ENCODE measurements around the gene MRLN. TPM values are rescaled to one million over a fixed set of nuclear protein-coding genes. Genes with fewer than 3 reads are reported as not detected.

The MRLN gene
- total RNA-seq, 2 experiments from 2014 or later, result not detected

DNA sequence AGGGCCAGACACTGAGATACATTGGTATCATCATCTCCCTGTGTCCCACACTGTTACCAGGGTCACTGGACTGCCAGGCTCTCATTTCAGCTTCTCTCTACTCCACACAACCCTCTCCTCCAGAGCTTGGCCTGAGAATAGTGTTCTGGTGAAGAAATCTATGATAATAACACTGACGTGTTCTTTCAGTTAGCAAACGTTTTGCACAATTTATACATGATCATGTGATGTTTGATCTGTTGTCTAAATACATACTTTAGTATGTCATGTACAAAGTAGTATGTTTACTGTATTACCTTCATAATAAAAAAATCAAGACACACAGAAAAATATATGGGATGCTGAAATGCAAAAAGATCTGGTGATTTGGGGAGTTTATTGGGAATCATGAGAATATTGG is 48.6 kb downstream of the MRLN start:
- no peaks in the 10 kb centered on the region for H3K9me3 Mint-ChIP-seq
- no peaks in the 10 kb centered on the region for H3K36me3 Mint-ChIP-seq (ENCODE audit: low read depth)
- ChIA-PET CTCF (no interaction called here), POLR2A (no interaction called here)
- H3K27me3 Mint-ChIP-seq, result peaks cover 39% of the 10 kb centered on the region
- H3K4me3 Mint-ChIP-seq, result no peak overlapping the region
- TF ChIP-seq, protein P1, sequence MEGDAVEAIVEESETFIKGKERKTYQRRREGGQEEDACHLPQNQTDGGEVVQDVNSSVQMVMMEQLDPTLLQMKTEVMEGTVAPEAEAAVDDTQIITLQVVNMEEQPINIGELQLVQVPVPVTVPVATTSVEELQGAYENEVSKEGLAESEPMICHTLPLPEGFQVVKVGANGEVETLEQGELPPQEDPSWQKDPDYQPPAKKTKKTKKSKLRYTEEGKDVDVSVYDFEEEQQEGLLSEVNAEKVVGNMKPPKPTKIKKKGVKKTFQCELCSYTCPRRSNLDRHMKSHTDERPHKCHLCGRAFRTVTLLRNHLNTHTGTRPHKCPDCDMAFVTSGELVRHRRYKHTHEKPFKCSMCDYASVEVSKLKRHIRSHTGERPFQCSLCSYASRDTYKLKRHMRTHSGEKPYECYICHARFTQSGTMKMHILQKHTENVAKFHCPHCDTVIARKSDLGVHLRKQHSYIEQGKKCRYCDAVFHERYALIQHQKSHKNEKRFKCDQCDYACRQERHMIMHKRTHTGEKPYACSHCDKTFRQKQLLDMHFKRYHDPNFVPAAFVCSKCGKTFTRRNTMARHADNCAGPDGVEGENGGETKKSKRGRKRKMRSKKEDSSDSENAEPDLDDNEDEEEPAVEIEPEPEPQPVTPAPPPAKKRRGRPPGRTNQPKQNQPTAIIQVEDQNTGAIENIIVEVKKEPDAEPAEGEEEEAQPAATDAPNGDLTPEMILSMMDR (IDR thresholded peaks at IDR 0.05), result no peak
- no peaks in the 10 kb centered on the region for H3K4me1 Mint-ChIP-seq (ENCODE audit: low read depth)
- DNase-seq (no peak), ATAC-seq (no peak)
- intact Hi-C loops (cut with micrococcal nuclease), result no loop called here
- no peak overlapping the region for H3K27ac Mint-ChIP-seq

DNA sequence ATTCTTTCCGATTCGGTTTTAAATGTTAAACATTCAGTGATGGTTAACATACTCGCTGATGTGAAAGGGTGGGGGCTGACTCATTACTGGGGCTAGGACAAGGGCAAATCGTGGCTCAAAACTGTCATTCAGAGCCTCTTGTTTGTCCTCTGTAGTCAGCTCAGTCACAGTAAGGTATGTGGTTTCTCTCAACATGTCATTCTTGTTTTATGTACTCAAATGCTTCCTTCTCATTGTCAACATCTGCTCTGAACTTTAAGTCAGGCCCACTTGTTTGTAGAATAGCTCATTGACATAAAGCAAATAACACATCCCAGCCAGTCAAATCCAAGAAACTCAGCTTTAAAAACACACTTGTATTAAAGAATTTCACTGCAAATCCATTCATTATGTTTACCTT is 50.9 kb downstream of the MRLN start:
- H3K9me3 Mint-ChIP-seq, result no peaks in the 10 kb centered on the region
- H3K27me3 Mint-ChIP-seq, result peaks cover 30% of the 10 kb centered on the region
- ChIA-PET POLR2A (no interaction called here), CTCF (interaction anchor here (0.9 to 1.2 kb wide), 2 partner anchors 76 to 165 kb away, joined by 3 to 4 read pairs; no protein-coding TSS in a partner anchor)
- TF ChIP-seq, protein P1 (IDR thresholded peaks at IDR 0.05), result no peak
- H3K36me3 Mint-ChIP-seq (ENCODE audit: low read depth), result no peaks in the 10 kb centered on the region
- no peak overlapping the region for H3K27ac Mint-ChIP-seq
- H3K4me3 Mint-ChIP-seq, result no peak overlapping the region
- H3K4me1 Mint-ChIP-seq (ENCODE audit: low read depth), result no peaks in the 10 kb centered on the region
- DNase-seq (no peak), ATAC-seq (no peak)
- intact Hi-C loops (cut with micrococcal nuclease), result no loop called here

DNA sequence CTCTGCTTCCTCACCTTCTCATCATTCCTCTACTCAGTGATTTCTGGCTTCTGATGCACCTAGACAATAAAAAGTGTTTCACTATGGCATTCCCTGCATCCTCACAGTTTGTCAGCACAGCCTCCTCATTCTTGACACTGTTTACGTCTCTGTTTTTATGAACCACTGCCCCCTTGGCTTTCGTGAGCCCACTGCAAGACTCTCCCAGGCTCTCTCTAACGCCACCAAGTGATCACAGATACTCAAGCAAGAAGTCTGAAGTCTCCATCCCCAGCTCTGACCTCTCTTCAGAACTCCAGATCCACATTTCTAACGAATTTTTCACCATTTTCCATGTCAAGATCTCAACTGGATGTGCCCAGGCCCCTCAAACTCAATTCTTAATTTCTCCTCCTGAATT is 52.5 kb downstream of the MRLN start:
- no peak for DNase-seq
- no peaks in the 10 kb centered on the region for H3K9me3 Mint-ChIP-seq
- no peak for ATAC-seq
- H3K27me3 Mint-ChIP-seq, result peaks cover 20% of the 10 kb centered on the region
- no peaks in the 10 kb centered on the region for H3K4me1 Mint-ChIP-seq (ENCODE audit: low read depth)
- ChIA-PET CTCF (interaction anchor here (1.4 kb wide), 1 partner anchor 12 kb away, joined by 3 read pairs; no protein-coding TSS in a partner anchor), POLR2A (no interaction called here)
- TF ChIP-seq, protein P1 (IDR thresholded peaks at IDR 0.05), result no peak
- no peak overlapping the region for H3K27ac Mint-ChIP-seq
- H3K36me3 Mint-ChIP-seq (ENCODE audit: low read depth), result no peaks in the 10 kb centered on the region
- intact Hi-C loops (cut with micrococcal nuclease), result no loop called here
- no peak overlapping the region for H3K4me3 Mint-ChIP-seq

DNA sequence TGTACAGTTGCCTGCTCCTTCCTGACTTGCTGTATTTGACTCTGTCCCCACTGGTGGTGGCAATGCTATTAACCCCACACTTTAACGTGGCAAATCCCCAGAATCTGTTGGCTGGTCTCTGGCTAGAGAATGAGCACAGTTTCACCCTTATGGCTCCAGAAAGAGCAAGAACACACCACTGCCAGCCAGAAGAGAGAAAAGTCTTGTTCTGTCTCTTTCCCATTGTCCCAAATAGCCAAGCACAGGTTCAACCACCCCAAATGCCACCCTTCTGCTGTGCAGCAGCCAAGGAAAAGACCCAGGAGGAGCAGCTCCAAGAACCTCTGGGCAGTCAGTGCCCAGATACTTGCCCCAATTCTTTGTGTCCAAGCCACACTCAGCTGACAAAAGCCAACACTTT is 54.9 kb downstream of the MRLN start:
- TF ChIP-seq, protein P1 (IDR thresholded peaks at IDR 0.05), result no peak
- H3K27ac Mint-ChIP-seq, result no peak overlapping the region
- DNase-seq, result no peak
- H3K4me1 Mint-ChIP-seq (ENCODE audit: low read depth), result no peaks in the 10 kb centered on the region
- peaks cover 16% of the 10 kb centered on the region for H3K27me3 Mint-ChIP-seq
- ATAC-seq, result no peak
- CTCF ChIA-PET, result no interaction called here
- intact Hi-C loops (cut with micrococcal nuclease), result no loop called here
- POLR2A ChIA-PET, result no interaction called here
- no peak overlapping the region for H3K4me3 Mint-ChIP-seq
- H3K9me3 Mint-ChIP-seq, result no peaks in the 10 kb centered on the region
- no peaks in the 10 kb centered on the region for H3K36me3 Mint-ChIP-seq (ENCODE audit: low read depth)

DNA sequence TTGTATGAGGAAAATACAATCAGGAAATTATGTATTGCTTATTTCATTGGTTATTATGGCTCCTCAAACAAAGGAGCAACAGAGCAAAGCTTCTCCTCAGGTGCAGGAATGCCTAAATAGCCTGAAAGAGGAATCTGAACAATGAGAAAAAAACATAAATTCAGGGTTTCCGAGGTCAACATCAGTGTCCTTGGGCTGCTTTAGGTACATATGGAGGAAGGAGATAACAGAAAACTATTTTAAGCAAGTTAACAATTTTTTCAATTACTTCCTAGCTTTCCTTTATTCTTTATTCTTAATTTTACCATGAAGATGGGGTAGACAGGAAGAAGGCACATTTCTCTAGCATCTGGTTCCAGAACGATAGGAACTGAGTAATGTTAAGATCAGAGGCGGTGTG is 57.6 kb downstream of the MRLN start:
- Mint-ChIP-seq H3K9me3 (no peaks in the 10 kb centered on the region), H3K4me1 (ENCODE audit: low read depth) (no peaks in the 10 kb centered on the region), H3K27ac (no peak overlapping the region), H3K36me3 (ENCODE audit: low read depth) (no peaks in the 10 kb centered on the region), H3K27me3 (peaks cover 5% of the 10 kb centered on the region), H3K4me3 (no peak overlapping the region)
- DNase-seq, result no peak
- ChIA-PET POLR2A (no interaction called here), CTCF (no interaction called here)
- no peak for ATAC-seq
- intact Hi-C loops (cut with micrococcal nuclease), result no loop called here
- TF ChIP-seq, protein P1 (IDR thresholded peaks at IDR 0.05), result no peak
